K562 (cell line): ENCODE measurements around the gene FOS. TPM values are rescaled to one million over a fixed set of nuclear protein-coding genes. Genes with fewer than 3 reads are reported as not detected.

Experiments
- BHLHE40 ChIP-seq: IDR thresholded peaks from 2 replicates; pipeline ENCODE4 v1.6.1; 2011; ENCODE audit warnings: low read length, improper control_type of control experiment
- EP300 ChIP-seq: IDR thresholded peaks from 2 replicates; pipeline ENCODE4 v1.6.1; 2012; ENCODE audit warnings: low read length, improper control_type of control experiment
- IFI16 ChIP-seq: fragments of 250-450 bp; sonication (Bioruptor Pico); IDR thresholded peaks from 2 replicates; pipeline ENCODE4 v2.1.2; 2022; ENCODE audit warnings: mild to moderate bottlenecking, inconsistent platforms
- L3MBTL2 ChIP-seq: fragments of 450-650 bp; IDR thresholded peaks from 2 replicates; pipeline ENCODE4 v1.6.1; 2016; ENCODE audit warnings: mild to moderate bottlenecking, moderate library complexity
- NFXL1 ChIP-seq: fragments of 450-650 bp; formaldehyde crosslinking; IDR thresholded peaks from 2 replicates; pipeline ENCODE4 v1.4.0; 2021; ENCODE audit warnings: mild to moderate bottlenecking
- RBFOX2 ChIP-seq: fragments of 200-400 bp; formaldehyde crosslinking; IDR thresholded peaks from 2 replicates; pipeline ENCODE4 v1.6.1; 2017; ENCODE audit warnings: low read depth, mild to moderate bottlenecking, low read length, moderate library complexity
- TBL1XR1 ChIP-seq, 2 experiments: IDR thresholded peaks; 2 replicates each; pipeline ENCODE4 v1.6.1; 2012; ENCODE audit warnings: improper control_type of control experiment in 2 of 2, low read length in 2 of 2, mild to moderate bottlenecking in 1 of 2
- ZNF347 ChIP-seq: fragments of 450-650 bp; formaldehyde crosslinking; IDR thresholded peaks from 2 replicates; pipeline ENCODE4 v1.4.0; 2020; ENCODE audit warnings: low read depth, mild to moderate bottlenecking, moderate library complexity
- polyA plus RNA-seq, 8 experiments: library from polyadenylated mRNA; depleted of rRNA in 4 of 8; stranded (reverse) in 5 of 8; unstranded in 3 of 8; fragments of >200 nt; fragmentation: Nextera tagmentation in 2 of 8; fragmentation: Illumina TruSeq in 1 of 8; extraction: Ambion mirVana in 2 of 8; extraction: Trizol in 1 of 8; gene quantifications; 2 replicates each; pipeline versions ENCODE4 v1.2.1 to v1.2.3, GENCODE V29; 2011 to 2014; ENCODE audit warnings: inconsistent platforms in 1 of 8, missing spikeins in 1 of 8
- total RNA-seq, 7 experiments: library from RNA; depleted of rRNA in 6 of 7; stranded (reverse); fragments of >200 nt in 6 of 7; fragmentation: Illumina TruSeq in 2 of 7; extraction: Trizol in 2 of 7; gene quantifications; 2 replicates each; pipeline versions ENCODE4 v1.2.1 to v1.2.3, GENCODE V29; 2011 to 2021; ENCODE audit warnings: low replicate concordance in 1 of 7
- TF ChIP-seq, protein P1 (sequence below), 2 experiments: IDR thresholded peaks in 1 of 2; conservative IDR thresholded peaks in 1 of 2; 2 replicates each; pipeline ENCODE4 v1.6.1; 2016; ENCODE audit warnings: low read depth in 2 of 2, mild to moderate bottlenecking in 1 of 2, missing compliant biosample characterization in 1 of 2, missing genetic modification characterization in 1 of 2, moderate library complexity in 1 of 2
- TF ChIP-seq, protein P2 (sequence below), 2 experiments: fragments of 450-650 bp; IDR thresholded peaks; 2 replicates each; pipeline ENCODE4 v1.6.1; 2016
- TF ChIP-seq, protein P3 (sequence below): fragments of 250-450 bp; sonication (Bioruptor Pico); IDR thresholded peaks from 2 replicates; pipeline ENCODE4 v1.4.0; 2020

The FOS gene
- total and polyA plus RNA-seq, 9 of the 15 experiments (the other 6 are each of a cell fraction or from before 2014, with no cell fraction given), result 0.54 to 13.8 (median 8.9) TPM

DNA sequence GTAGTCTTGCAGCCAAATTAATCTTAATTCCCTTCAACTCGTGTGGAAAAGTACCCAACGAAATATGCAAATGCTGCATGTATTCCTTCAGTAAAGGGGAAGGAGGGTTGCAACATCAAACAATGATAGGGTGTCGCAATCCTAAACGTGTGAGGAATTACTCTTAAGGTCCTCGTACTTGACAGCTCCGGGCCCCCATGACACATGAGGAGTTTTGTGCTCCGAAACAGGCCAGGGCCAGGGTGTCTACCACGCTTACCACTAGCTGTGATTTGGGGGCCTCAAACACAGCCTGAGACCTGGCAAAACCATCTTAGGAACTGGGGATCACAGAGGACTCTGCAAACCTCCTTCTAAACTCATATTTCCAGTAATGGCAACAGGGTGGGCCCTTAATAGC, 20.4 kb downstream of the FOS start (continued):
- TF ChIP-seq, protein P1, sequence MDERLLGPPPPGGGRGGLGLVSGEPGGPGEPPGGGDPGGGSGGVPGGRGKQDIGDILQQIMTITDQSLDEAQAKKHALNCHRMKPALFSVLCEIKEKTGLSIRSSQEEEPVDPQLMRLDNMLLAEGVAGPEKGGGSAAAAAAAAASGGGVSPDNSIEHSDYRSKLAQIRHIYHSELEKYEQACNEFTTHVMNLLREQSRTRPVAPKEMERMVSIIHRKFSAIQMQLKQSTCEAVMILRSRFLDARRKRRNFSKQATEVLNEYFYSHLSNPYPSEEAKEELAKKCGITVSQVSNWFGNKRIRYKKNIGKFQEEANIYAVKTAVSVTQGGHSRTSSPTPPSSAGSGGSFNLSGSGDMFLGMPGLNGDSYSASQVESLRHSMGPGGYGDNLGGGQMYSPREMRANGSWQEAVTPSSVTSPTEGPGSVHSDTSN (CRISPR knock-in tag; IDR thresholded peaks at IDR 0.05; ENCODE audit: low read depth), result no peak
- TF ChIP-seq, protein P1 (tag; conservative IDR thresholded peaks at IDR 0.05; ENCODE audit: low read depth), result peak; percentile 65
- TF ChIP-seq IFI16 (CRISPR knock-in tag), result no peak
- TF ChIP-seq L3MBTL2, result peak; percentile 56; the same call in 1 of the 2 replicates
- TF ChIP-seq NFXL1 (CRISPR knock-in tag), result no peak
- no peak for TF ChIP-seq RBFOX2
- TF ChIP-seq, protein P2, sequence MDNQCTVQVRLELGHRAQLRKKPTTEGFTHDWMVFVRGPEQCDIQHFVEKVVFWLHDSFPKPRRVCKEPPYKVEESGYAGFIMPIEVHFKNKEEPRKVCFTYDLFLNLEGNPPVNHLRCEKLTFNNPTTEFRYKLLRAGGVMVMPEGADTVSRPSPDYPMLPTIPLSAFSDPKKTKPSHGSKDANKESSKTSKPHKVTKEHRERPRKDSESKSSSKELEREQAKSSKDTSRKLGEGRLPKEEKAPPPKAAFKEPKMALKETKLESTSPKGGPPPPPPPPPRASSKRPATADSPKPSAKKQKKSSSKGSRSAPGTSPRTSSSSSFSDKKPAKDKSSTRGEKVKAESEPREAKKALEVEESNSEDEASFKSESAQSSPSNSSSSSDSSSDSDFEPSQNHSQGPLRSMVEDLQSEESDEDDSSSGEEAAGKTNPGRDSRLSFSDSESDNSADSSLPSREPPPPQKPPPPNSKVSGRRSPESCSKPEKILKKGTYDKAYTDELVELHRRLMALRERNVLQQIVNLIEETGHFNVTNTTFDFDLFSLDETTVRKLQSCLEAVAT (IDR thresholded peaks at IDR 0.05), result no peak
- TF ChIP-seq, protein P3, sequence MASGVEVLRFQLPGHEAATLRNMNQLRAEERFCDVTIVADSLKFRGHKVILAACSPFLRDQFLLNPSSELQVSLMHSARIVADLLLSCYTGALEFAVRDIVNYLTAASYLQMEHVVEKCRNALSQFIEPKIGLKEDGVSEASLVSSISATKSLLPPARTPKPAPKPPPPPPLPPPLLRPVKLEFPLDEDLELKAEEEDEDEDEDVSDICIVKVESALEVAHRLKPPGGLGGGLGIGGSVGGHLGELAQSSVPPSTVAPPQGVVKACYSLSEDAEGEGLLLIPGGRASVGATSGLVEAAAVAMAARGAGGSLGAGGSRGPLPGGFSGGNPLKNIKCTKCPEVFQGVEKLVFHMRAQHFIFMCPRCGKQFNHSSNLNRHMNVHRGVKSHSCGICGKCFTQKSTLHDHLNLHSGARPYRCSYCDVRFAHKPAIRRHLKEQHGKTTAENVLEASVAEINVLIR (CRISPR knock-in tag), result no peak
- peak; percentile 69 for TF ChIP-seq BHLHE40
- no peak for TF ChIP-seq EP300
- TF ChIP-seq TBL1XR1 (IDR thresholded peaks at IDR 0.05; ENCODE audit: low read length in 2 of 2), result no peak
- TF ChIP-seq ZNF347 (CRISPR knock-in tag), result no peak
